Kidney (tissue), 14 donors: Measurements from ENCODE around the gene MVD. TPM values are rescaled to one million over a fixed set of nuclear protein-coding genes. Genes with fewer than 3 reads are reported as not detected.

Source experiments
- DNase-seq, 5 donors: peaks; one replicate each; pipeline ENCODE4 v3.0.0-alpha.2; 2013 to 2020
- FAIRE-seq: peaks from 2 replicates; lab custom pipeline; 2012; peaks lifted over from hg19 to GRCh38; lab: Jason Lieb, UNC
- H3K27ac ChIP-seq, 2 donors: one replicate each; pipeline ENCODE4 v1.7.0; 2013; ENCODE audit warnings: low read depth in 2 of 2, low read length in 2 of 2, inconsistent platforms in 1 of 2
- H3K27me3 ChIP-seq: one replicate; pipeline ENCODE4 v1.7.1; 2013; ENCODE audit warnings: low read length, inconsistent platforms; ENCODE audit not compliant: control insufficient read depth, insufficient read depth
- H3K36me3 ChIP-seq, 3 donors: one replicate each; pipeline versions ENCODE4 v1.7.0 to v1.7.1; 2013; ENCODE audit warnings: low read length in 3 of 3, control low read depth in 1 of 3, inconsistent platforms in 1 of 3; ENCODE audit not compliant: insufficient read depth in 3 of 3, control insufficient read depth in 2 of 3
- H3K4me1 ChIP-seq, 3 donors: one replicate each; pipeline versions ENCODE4 v1.7.0 to v1.7.1; 2013; ENCODE audit warnings: low read length in 3 of 3, inconsistent platforms in 1 of 3, low read depth in 1 of 3; ENCODE audit not compliant: control insufficient read depth in 2 of 3, insufficient read depth in 2 of 3
- H3K4me3 ChIP-seq, 3 donors: one replicate each; pipeline versions ENCODE4 v1.7.0 to v1.8.1; 2013; ENCODE audit warnings: low read length in 3 of 3, control low read depth in 1 of 3, inconsistent platforms in 1 of 3
- H3K9ac ChIP-seq, 3 donors: one replicate each; pipeline versions ENCODE4 v1.7.0 to v1.7.1; 2013; ENCODE audit warnings: low read length in 3 of 3, control low read depth in 1 of 3, inconsistent platforms in 1 of 3
- H3K9me3 ChIP-seq, 3 donors: one replicate each; pipeline versions ENCODE4 v1.7.0 to v1.7.1; 2013; ENCODE audit warnings: low read length in 3 of 3, control low read depth in 1 of 3, inconsistent platforms in 1 of 3; ENCODE audit not compliant: control insufficient read depth in 2 of 3, insufficient read depth in 1 of 3
- CTCF ChIP-seq: IDR thresholded peaks from 3 replicates; pipeline ENCODE4 v1.5.1; 2012; ENCODE audit warnings: mild to moderate bottlenecking, moderate library complexity, borderline replicate concordance; ENCODE audit not compliant: insufficient read depth; ENCODE audit errors: extremely low read depth
- intact Hi-C: fragments of 100-400 bp; cut with DNase I; formaldehyde crosslinking; loops from one replicate; pipeline ENCODE4 v1.11.1; 2022
- polyA plus RNA-seq: library from polyadenylated mRNA; stranded (reverse); fragments of 350-450 nt; fragmentation: Illumina TruSeq; extraction: RNeasy Lipid Tissue Mini Kit (QIAGEN cat#74804); gene quantifications from one replicate; pipeline ENCODE4 v1.2.3, GENCODE V29; 2014; ENCODE audit warnings: low read depth, low replicate concordance; ENCODE audit not compliant: insufficient read depth
- total RNA-seq: library from RNA; stranded (reverse); fragmentation: NEBNext Ultra II Directional; extraction: Animal tissue kit (Norgen Biotek cat#: 25700); gene quantifications from one replicate; pipeline ENCODE4 v1.2.1, GENCODE V29; 2021
- donor health status: control.
- donor health status: control.
- donor health status: control.
- donor health status: control.
- donor health status: control.
- donor health status: DM: yes; HTN: yes; CAD: no.
- donor health status: Normal renal cell carcinoma (clear cell type).

Gene MVD
- total and polyA plus RNA-seq, 2 donors from 2014 or later = 35.4 to 48.9 TPM

- TF ChIP-seq CTCF = no peak
- no peak overlapping the region for H3K27ac ChIP-seq
- intact Hi-C loops = no loop called here
- peaks cover 0 to 12% (median 3%) of the 10 kb centered on the region in 3 donors for H3K4me1 ChIP-seq
- no peaks in the 10 kb centered on the region for H3K27me3 ChIP-seq
- no peak overlapping the region for H3K9ac ChIP-seq
- DNase-seq (peak in 1 of 5 donors; percentile 56), FAIRE-seq (no peak)
- H3K36me3 ChIP-seq = peaks cover 0 to 3% (median 0%) of the 10 kb centered on the region in 3 donors
- no peak overlapping the region for H3K4me3 ChIP-seq
- H3K9me3 ChIP-seq = no peaks in the 10 kb centered on the region
Measured at GRCh38 chr16:88652762-88653063, 10.2 kb downstream of the MVD start.

- H3K9me3 ChIP-seq = no peaks in the 10 kb centered on the region
- H3K36me3 ChIP-seq = peaks cover 0 to 3% (median 0%) of the 10 kb centered on the region in 3 donors
- H3K4me1 ChIP-seq = peaks cover 0 to 12% (median 3%) of the 10 kb centered on the region in 3 donors
- no peak for TF ChIP-seq CTCF
- no peak overlapping the region for H3K4me3 ChIP-seq
- peak in 1 of 5 donors; percentile 83 for DNase-seq
- intact Hi-C loops = no loop called here
- FAIRE-seq = no peak
- no peaks in the 10 kb centered on the region for H3K27me3 ChIP-seq
- H3K9ac ChIP-seq = no peak overlapping the region
- peak overlapping the region; percentile 62 to 63 for H3K27ac ChIP-seq
Measured at GRCh38 chr16:88651989-88652761, 10.7 kb downstream of the MVD start.

DNA sequence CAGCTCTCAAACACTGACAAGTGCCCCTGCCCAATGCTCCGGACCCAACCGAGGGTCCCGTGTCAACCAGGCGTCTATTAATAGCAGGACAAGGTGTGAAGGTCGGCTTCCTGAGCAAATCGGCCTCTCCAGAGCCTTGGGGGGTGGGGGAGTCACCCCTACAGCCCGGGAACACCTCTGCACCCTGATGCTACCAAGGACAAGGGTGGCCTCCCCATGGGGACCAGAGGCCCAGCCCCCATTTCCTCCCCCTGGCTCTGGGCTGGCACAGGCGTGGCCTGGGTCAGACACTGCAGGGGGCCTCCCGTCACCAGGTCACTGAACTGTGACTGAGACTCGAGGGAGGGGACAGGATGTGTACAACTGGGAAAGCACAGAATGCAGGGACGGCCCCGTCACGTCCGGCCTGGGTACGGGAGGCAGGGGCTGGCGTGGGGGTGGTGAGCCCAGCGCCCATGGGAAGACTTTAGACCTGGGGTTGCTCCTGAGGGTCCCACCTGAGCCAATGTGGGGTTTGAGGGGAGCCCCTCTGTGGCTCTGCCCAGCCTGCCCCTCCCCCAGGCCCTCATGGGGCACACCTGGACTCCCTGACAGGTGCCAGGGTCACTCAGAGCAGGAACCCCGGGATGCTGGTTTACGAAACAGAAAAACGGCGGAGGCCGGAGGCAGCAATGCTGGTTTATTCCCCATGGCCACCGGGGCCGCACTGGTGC is 11.5 kb downstream of the MVD start:
- intact Hi-C loops = no loop called here
- Histone ChIP-seq H3K4me3 (peak overlapping the region; percentile 39 to 73 (median 39)), H3K36me3 (peaks cover 0 to 3% (median 0%) of the 10 kb centered on the region in 3 donors), H3K27me3 (no peaks in the 10 kb centered on the region), H3K9me3 (no peaks in the 10 kb centered on the region), H3K4me1 (peaks cover 0 to 12% (median 3%) of the 10 kb centered on the region in 3 donors), H3K27ac (peak overlapping the region; percentile 63 to 70), H3K9ac (peak overlapping the region in 2 of 3 donors; percentile 11 to 78)
- DNase-seq = peak; percentile 91 to 96 (median 93)
- no peak for TF ChIP-seq CTCF
- no peak for FAIRE-seq
